GM12873 (cell line): Measurements from ENCODE around the gene PTPRG.

Experiments
- TF ChIP-seq, protein P1 (sequence below): IDR thresholded peaks from 2 replicates; pipeline ENCODE4 v1.5.1; 2012; ENCODE audit warnings: low read depth, mild to moderate bottlenecking, moderate library complexity, low read length, control low read depth; ENCODE audit not compliant: insufficient read depth; ENCODE audit errors: missing control alignments

The PTPRG gene

DNA sequence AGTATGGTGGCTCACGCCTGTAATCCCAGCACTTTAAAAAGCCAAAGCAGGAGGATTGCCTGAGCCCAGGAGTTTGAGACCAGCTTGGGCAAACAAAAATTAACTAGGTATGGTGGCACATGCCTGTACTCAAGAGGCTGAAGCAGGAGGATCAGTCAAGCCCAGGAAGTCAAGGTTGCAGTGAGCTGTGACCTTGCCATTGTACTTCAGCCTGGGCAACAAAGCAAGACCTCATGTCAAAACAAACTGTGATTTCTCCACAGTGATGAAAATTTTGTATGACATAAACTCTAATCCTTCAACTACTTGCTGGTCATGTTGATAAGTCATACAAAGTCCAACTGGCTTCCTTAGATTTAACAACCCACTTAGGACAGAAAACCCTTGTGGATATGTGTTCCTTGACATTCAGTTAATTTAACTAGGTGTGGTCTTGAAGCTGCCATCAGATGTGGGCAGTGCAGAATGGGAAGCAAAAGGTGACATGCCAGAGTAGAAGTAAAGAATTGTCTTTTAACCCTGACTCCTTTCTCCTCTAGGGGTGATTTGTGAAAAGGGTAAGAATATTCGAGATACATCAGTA, 263.3 kb downstream of the PTPRG start:
- TF ChIP-seq, protein P1, sequence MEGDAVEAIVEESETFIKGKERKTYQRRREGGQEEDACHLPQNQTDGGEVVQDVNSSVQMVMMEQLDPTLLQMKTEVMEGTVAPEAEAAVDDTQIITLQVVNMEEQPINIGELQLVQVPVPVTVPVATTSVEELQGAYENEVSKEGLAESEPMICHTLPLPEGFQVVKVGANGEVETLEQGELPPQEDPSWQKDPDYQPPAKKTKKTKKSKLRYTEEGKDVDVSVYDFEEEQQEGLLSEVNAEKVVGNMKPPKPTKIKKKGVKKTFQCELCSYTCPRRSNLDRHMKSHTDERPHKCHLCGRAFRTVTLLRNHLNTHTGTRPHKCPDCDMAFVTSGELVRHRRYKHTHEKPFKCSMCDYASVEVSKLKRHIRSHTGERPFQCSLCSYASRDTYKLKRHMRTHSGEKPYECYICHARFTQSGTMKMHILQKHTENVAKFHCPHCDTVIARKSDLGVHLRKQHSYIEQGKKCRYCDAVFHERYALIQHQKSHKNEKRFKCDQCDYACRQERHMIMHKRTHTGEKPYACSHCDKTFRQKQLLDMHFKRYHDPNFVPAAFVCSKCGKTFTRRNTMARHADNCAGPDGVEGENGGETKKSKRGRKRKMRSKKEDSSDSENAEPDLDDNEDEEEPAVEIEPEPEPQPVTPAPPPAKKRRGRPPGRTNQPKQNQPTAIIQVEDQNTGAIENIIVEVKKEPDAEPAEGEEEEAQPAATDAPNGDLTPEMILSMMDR, result no peak

DNA sequence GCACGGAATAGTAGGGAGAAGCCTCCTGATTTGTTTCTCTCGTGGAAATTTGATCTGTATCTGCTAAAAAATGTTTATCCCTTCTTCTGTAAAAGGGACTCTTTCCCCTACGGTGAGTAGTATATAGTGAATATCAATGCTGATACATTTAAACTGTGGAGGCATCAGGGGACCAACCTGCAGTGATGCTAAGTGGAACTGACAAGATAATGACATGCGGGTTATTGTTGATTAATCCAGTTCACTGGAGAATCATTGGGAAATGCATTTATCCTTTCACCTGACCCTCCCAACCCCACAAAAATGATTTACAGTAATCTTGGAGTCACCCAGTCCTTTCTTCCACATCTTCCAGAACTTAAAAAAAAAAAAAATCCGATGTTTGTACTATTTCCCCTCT, 264.8 kb downstream of the PTPRG start:
- TF ChIP-seq, protein P1, result no peak

DNA sequence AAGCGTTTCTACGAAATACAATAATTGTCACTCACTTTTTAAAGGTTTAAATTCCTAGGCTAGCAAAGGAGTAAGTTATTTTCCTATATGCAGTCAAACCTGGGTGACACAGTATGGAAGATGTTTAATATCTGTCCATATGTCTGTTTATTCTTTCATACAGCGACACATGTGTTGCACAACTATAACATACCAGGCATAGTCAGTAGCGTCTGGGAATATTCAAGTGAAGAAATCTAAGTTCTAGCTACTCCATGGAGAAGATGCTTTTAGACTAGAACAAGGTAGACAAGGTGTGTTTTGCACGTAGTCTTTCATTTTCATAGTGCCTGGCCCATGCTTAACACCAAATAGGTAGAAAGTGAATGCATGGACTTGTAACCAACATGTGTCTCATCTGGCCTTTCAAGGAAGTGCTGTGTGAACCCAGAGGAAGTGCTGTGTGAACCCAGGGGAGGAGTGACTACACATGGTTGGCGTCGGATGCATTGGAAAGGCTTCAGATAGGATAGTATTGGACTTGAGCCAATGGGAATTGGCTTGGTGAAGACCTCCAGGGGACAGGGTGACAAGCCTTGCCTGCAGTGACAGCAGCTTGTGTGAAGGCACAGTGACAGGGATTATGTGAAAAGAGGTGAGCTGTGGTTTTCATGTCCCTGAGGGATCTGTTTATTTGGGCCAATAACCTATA, 267.0 kb downstream of the PTPRG start:
- TF ChIP-seq, protein P1, result no peak

DNA sequence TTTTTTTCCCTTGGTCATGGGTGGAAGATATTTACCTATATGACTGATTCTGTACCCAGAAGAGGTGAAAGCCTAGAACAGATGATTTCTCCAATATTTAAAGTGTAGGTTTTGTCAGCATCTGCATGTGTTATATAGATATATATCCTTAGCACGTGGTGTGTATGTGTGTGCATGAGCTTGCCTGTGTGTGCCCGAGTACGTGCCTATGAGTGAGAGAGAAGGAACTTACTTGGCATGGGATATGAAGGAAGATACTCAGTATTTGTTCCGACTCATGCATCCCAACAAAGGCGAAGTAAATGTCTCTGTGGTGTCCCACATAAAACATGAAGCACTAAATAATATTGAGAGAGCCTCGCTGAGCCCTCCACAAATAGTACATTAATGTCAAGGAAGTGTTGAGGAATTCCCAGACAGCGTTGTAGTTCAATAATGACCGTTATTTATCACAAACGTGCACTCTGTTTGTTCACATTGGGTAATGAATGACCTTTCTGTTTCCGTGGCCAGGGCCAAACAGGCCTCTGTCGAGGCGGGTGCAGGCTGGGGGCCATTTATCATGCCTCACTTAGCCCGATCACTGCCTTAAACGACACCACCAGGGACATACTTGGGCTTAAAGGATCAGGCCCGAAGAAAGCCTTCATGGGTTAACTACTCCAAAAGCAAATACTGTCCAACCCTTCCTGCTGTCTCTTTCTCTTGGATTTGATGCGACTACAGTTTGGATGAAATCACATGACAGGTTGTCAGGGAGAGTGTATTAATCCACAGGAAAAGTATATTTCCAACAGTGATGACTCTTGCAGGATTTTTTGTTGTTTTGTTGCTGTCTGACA, 267.7 kb downstream of the PTPRG start:
- TF ChIP-seq, protein P1, result no peak

DNA sequence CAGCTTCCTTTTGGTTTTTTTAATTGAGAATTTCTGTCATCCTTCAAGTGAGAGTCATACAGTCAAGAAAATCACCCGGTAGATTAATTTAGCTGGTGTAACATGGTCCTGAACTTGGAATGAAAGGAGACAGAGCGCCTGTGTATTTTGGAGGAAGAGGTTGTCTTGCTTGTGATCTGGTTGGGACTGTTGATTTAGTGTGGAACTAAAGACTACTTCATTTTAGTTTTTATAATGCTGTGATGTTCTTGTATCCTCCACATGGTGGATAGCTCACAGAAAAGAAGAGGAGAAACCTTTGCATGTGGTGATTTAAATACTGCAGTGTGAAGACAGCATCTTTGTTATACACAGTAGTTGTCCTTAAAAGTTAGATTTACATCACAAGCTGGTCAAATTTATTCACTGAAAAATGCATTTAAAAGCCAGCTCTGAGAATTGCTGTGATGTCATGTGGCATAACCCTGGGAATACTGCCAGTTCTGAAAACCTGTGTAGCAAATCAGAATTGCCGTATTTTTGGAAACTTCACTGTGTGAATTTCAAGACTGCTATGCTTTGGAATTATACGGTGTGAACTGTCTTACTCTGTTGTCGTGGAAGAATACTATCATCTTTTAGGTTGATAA, 268.5 kb downstream of the PTPRG start:
- TF ChIP-seq, protein P1, result no peak

DNA sequence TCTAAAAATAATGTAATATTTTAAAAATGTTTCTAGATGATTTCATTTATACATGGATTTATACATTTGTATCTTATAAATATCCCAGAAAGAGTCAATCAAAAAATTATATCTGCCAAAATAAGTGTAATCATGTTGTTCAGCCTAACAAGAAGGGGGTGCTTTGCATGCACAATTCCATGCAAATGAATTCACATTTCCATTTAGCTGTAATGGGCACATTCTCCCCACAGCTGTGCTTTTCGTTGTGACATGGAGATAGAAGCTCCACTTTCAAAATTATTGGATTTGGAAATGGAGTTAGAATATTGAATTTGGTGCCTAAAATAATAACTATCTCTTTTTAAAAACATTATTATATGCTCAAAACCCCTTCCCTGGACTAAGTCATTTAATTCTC, 270.6 kb downstream of the PTPRG start:
- TF ChIP-seq, protein P1, result no peak
